Choroid plexus epithelial cell (primary cell): ENCODE measurements around the gene MYH9.
A peak's percentile ranks its signal among the peaks of the same experiment; 100 is the strongest.
"Not testable (repeated sequence)": the region's sequence is repeated elsewhere in the genome, so short reads cannot be mapped to it uniquely, and the experiment has no call there.

ENCODE experiments used
- DNase-seq: peaks from one replicate; pipeline ENCODE4 v3.0.0-alpha.2; 2010; ENCODE audit warnings: low read depth
- H3K4me3 ChIP-seq: 2 replicates; pipeline ENCODE4 v1.5.1; 2011; ENCODE audit warnings: low read depth, mild to moderate bottlenecking, control low read depth, low read length, moderate library complexity
- CTCF ChIP-seq: conservative IDR thresholded peaks from 2 replicates; pipeline ENCODE4 v1.5.1; 2011; ENCODE audit warnings: low read depth, mild to moderate bottlenecking, control low read depth, inconsistent platforms, low read length, moderate library complexity

MYH9 gene

GRCh38 chr22:36281781-36282327 is 105.9 kb downstream of the MYH9 start:
- DNase-seq = no peak
- TF ChIP-seq CTCF = no peak
- no peak overlapping the region for H3K4me3 ChIP-seq

GRCh38 chr22:36280379-36280778 is 107.4 kb downstream of the MYH9 start:
- no peak for DNase-seq
- H3K4me3 ChIP-seq = no peak overlapping the region
- TF ChIP-seq CTCF = no peak

- DNase-seq = peak; percentile 48
- no peak overlapping the region for H3K4me3 ChIP-seq
- TF ChIP-seq CTCF = no peak
These were observed 108.5 kb downstream of the MYH9 start for GRCh38 chr22:36279219-36279666.

- H3K4me3 ChIP-seq = no peak overlapping the region
- peak; percentile 81 for TF ChIP-seq CTCF
- peak; percentile 70 for DNase-seq
These were observed 110.1 kb downstream of the MYH9 start for GRCh38 chr22:36277482-36278291.

- DNase-seq = peak; percentile 23
- no peak overlapping the region for H3K4me3 ChIP-seq
- TF ChIP-seq CTCF = no peak
These were observed 113.2 kb downstream of the MYH9 start for GRCh38 chr22:36274531-36274930.

GRCh38 chr22:36271951-36272350 is 115.8 kb downstream of the MYH9 start:
- H3K4me3 ChIP-seq, DNase-seq: not testable (repeated sequence)

GRCh38 chr22:36271231-36271630 is 116.5 kb downstream of the MYH9 start:
- not testable (repeated sequence) for H3K4me3 ChIP-seq, DNase-seq

GRCh38 chr22:36267896-36268485 is 119.8 kb downstream of the MYH9 start:
- DNase-seq = no peak
- TF ChIP-seq CTCF = no peak
- H3K4me3 ChIP-seq = no peak overlapping the region
